Adipose tissue (tissue), 3 donors: ENCODE measurements around the gene RPP30. TPM values are rescaled to one million over a fixed set of nuclear protein-coding genes. Genes with fewer than 3 reads are reported as not detected.

Source experiments
- H3K27ac ChIP-seq: one replicate; pipeline ENCODE4 v1.5.1; 2013; ENCODE audit warnings: low read depth, low read length
- WGBS, 3 donors: extraction: QIAGEN DNeasy Blood & Tissue Kit; methylation state at CpG; one replicate each; pipeline ENCODE4 v1.1.7; 2013; 5-methylcytosine and 5-hydroxymethylcytosine counted together
- polyA plus RNA-seq, 3 donors: library from polyadenylated mRNA; stranded (reverse); fragments of 200-250 nt; gene quantifications; one replicate each; pipeline ENCODE4 v1.2.3, GENCODE V29; 2013
- donor health status: healthy with polysubstance abuse.
- donor health status: Bipolar disorder and iron deficiency.
- donor health status: healthy.

The RPP30 gene
- polyA plus RNA-seq, result 10 to 100 TPM; 12.5 to 28.8 (median 21.9) TPM

DNA sequence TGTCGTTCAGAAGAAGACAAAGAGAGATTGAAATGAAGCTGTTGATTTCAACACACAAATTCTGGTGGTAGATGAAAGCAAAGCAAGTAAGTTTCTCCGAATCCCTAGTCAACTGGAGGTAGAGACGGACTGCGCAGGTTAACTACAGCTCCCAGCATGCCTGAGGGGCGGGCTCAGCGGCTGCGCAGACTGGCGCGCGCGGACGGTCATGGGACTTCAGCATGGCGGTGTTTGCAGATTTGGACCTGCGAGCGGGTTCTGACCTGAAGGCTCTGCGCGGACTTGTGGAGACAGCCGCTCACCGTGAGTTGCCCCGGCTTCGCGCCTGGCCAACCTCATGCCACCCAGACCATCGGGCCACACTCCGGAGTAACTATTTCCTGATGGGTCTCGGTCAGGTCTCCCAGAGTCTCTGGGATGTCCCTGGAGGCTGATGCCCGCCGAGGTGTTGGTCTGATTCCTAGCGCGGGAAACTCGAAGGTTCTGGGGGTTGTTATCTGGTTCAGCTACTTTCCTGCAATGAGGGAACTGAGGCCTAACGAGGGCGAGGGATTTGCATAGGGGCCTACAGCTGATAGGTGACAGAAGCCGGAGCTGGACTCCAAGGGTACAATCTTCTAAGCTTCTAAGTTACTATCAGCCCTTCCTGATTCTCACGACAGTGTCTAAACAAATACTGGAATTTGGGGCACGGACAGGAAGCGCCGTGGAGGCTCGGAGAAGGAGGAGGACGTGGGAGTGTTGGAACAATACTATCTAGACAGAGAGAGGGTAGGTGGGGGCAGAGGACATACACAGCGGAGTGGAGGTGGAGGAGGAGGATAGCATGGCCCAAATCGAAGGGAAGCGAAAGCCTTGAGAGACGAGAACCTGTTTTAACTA, at the start of gene RPP30:
RPP30 (plus strand) TSS at position 209 of the 882 bp plus-strand sequence; CDS start at position 222, 13 bp downstream.
- no peak within 1 kb of the TSS for H3K27ac ChIP-seq

DNA sequence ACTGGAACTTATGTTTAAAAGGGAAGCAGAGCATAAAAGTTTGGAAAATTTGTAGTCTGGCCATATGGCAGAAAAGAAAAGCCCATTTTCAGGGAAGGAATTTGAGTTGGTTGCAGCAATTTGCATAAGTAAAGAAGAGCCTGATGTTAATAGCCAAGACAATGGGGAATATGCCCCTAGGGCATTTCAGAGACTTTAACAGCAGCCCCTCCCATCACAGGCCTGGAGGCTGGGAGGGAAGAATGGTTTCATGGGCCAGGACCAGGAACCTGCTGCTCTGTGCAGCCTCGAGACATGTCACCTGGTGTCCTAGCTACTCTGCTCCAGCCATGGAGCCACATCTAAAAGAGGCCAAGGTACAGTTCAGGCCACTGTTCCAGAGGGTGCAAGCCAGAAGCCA, 49.3 kb upstream of the RPP30 start:
- 72 to 76% (median 75%) methylated on average over 1 of the region's 1 CpG for WGBS, 3 donors
- no peak overlapping the region for H3K27ac ChIP-seq

More for the DNA sequence above, at the start of gene RPP30:
- WGBS, 3 donors, result 0% methylated on average over 43 of the region's 43 CpGs

DNA sequence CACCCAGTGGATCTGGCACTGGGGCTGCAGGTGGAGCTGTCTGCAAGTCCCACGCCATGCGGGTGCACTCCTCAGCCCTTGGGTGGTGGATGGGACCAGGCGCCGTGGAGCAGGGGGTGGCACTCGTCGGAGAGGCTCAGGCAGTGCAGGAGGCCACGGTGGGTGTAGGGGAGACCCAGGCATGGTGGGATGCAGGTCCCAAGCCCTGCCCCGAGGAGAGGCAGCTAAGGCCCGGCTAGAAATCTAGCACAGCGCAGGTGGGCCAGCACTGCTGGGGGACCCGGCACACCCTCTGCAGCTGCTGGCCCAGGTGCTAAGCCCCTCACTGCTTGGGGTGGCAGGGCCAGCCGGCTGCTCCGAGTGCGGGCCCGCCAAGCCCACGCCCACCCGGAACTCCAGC, 39.7 kb upstream of the RPP30 start:
- 90 to 95% (median 92%) methylated on average over 11 to 17 of the region's 17 CpGs for WGBS, 3 donors
- no peak overlapping the region for H3K27ac ChIP-seq

DNA sequence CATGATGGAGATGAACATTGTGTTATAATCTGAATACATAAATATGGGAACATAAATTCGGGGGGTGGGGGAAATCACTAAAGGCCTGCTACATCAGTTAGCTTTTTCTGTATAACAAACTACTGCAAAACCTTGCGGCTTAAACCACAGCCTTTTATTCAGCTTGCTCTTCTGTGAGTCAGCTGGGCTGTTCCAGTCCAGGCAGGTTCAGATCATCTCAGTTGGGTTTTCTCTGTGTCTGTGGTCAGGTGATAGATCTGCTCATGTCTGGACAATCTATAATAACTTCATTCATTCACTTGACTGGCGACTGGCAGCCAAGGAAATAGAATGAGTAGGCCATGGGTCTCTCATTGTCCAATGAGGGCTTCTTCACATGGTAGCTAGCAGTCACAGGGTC, 37.4 kb upstream of the RPP30 start:
- H3K27ac ChIP-seq, result no peak overlapping the region
- 73 to 85% (median 84%) methylated on average over 3 of the region's 3 CpGs for WGBS, 3 donors

DNA sequence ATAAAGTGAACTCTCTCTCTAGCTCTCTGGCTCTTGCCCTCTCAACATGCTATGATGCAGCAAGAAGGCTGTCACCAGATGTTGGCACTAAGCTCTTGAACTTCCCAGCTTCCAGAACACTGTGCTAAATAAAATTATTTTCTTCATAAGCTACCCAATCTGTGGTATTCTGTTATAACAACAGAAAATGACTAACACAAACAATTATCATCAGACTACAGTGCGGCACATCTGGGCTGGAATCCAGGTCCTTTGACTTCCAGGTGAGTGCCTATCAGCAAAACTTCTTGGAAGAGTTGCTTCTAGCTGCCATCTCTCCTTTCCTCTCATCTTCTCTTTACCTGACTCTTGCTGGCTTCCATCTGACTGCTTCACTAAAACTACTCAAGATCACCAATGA, 34.3 kb upstream of the RPP30 start:
- no peak overlapping the region for H3K27ac ChIP-seq
- WGBS, 3 donors, result 86 to 92% (median 91%) methylated on average over 1 of the region's 1 CpG

DNA sequence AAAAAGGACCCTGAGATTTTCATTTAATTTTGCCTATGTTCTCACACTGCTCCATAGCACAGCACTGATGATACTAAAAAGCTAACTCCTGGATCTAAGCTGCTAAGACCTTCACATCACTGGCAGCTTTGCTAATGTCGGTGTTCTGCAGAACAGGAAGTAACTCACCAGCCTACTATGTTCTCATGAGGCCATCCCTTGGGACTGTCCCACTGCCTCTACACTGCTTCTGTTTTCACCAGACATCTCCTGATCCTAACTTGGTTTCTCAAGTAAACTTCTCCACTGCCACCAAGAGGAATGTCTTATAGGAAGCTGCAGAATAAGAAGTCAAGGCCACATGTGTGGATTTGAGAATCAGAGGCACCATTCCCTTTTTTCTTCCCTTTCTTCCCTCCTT, 29.0 kb upstream of the RPP30 start:
- H3K27ac ChIP-seq, result no peak overlapping the region
- 75 to 78% (median 76%) methylated on average over 1 of the region's 1 CpG for WGBS, 3 donors

DNA sequence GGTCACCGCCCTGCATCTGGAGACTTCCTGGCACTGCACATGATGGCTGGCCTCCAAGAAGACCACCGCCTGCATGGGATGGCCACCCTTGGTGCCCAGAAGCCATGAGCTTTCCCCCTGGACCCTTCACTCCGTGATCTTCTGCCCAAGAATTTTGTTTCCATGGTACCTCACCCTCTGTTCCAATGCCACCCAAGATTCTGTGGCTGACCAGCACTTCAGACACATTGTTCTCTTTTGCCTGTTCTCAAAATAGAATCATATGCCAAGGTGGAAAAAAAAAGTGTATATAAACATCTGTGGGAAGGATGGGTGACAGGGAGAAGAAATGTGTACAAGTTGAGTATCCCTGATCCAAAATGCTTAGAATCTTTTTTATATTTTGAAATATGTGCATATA, 26.0 kb upstream of the RPP30 start:
- WGBS, 3 donors, result 65 to 85% (median 69%) methylated on average over 3 of the region's 3 CpGs

DNA sequence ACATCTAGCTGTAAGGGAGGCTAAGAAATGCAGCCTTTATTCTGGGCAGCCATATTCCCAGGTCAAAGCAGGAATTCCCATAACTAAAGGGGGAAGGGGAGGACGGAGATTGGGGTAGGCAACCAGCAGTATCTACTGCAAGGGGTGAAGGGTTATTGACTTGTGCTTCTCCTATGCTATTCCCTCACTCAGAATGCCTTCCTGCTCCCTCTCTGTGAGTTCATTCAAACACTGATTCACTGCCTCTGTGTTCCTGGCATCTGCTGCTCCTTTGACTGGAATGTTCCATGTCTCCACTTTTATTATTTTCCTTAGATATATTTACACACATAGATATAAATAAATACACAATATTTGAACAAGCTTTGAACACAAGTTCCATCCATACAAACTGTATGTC, 25.0 kb upstream of the RPP30 start:
- H3K27ac ChIP-seq, result no peak overlapping the region
- WGBS, 3 donors, result 64 to 76% (median 64%) methylated on average over 1 of the region's 1 CpG

More for the DNA sequence above, 26.0 kb upstream of the RPP30 start:
- no peak overlapping the region for H3K27ac ChIP-seq

DNA sequence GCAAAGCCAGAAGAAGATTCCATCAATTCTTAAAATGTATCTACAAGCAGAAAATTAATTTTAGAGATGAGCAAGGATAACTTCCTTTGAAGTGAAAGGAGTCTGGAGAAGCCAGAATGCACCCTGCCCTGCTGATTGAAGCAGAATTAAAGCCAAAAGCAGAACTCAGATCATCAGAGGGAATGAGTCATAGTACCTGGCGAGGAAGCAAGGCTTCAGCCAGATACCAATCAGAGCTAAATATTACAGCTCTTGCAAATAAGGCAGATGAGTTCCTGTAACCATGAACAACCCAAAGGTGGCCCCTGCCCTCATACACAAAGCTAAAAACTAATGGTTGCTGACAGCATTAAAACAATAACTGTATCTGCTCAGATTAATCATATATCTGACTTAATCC, 24.3 kb upstream of the RPP30 start:
- H3K27ac ChIP-seq, result no peak overlapping the region
- WGBS, 3 donors, result 4 to 9% (median 5%) methylated on average over 1 of the region's 1 CpG

DNA sequence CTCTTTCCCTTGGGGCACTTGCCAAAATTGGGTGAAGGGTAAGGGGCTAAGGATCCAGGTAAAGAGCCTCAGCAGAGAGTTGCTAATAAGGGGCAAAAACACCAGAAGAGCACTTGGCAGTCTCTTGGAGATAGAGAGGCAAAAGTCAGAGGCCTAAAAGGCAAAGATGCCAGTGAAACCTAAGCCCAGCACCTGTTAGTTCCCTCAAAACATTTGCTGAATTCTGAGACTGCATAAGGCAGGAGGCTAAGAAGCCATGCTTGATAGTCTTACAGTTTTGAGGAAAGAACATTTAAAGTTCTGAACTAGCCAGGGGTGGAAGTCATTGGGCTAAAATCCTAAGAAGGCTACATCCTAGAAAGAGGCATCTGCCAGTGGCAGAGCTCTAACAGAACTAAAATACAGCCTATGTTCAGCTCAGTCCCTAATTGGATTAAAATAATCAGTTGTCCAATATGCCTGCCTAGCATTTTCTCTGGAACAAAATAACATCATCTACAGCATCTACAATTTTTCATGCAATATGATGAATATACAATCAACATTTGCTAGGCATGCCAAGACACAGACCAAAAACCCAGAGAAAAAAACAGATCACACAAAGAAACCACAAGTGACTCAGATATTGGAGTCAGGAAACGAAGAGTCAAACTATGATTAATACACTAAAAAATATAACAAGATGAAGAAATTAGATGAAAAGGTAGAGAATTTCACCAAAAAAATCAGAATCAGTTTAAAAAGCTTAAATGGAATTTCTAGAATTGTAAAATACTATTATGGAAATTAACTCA, 21.6 kb upstream of the RPP30 start:
- 79 to 90% (median 83%) methylated on average over 1 of the region's 1 CpG for WGBS, 3 donors
- H3K27ac ChIP-seq, result no peak overlapping the region

DNA sequence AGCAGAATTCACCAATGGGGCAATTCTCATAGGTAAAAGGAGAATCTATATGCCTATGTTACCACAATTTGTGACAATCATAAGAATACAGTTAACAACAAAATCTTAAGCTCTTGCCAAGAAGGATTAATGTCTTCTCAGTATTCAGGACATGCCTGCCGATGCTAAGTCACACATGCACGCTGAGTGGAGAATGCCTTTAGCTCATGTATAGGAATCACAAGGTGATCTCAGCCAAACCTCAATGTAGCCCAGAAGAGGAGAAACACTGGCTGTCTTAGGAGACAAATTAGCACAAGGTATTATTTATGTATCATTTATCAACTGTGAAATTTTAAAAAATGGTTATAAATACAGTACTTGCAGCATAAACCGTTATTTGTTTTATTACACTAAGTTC, 16.6 kb upstream of the RPP30 start:
- H3K27ac ChIP-seq, result no peak overlapping the region
- 81 to 89% (median 85%) methylated on average over 3 of the region's 3 CpGs for WGBS, 3 donors

DNA sequence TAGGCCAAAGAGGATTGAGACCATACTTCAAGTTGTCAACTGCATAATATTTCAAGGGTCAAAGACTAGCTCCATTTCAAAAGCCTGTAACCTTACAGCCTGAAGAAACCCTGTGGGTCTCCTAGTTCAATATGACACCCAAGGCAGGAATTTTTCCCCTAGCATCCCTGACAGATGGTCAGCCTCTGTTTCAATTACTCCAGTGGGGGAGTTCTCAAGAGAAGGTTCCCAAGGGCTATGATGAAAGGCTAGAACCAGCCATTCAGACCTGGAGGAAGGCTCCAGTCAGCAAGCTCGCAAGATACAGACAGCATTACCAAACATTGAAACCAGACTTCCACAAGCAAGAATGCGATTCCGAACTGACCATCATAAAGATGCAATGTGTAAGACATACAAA, 15.5 kb upstream of the RPP30 start:
- 92 to 96% (median 93%) methylated on average over 3 of the region's 3 CpGs for WGBS, 3 donors
- H3K27ac ChIP-seq, result no peak overlapping the region

DNA sequence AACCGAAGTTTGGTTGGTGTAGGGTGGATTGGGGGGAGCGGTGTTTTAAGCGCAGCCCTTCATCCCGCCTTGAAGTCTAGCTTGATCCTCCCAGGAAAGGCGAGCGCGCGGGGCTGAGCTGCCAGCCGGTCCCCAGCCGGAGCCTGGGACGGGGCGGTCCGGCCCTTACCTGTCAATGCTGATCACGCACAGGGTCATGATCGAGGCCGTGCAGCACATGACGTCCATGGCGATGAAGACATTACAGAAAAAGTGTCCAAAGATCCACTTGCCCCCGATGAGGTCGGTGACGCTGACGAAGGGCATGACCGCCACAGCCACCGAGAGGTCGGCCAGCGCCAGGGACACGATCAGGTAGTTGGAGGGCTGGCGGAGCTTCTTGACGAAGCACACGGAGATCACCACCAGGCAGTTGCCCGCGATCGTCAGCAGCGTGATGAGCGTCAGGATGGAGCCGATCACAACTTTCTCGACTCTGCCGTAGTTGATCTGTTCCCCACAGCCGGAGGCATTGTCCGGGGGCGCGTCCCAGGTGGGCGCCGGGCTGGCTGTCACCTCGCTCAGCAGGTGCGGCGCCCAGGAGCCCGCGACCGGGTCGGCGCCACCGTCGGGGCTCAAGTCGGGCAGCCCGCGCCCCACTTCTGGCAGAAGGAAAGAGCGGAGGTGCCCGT, 14.7 kb upstream of the RPP30 start:
- WGBS, 3 donors, result 6 to 9% (median 7%) methylated on average over 56 to 59 of the region's 59 CpGs
- no peak overlapping the region for H3K27ac ChIP-seq

DNA sequence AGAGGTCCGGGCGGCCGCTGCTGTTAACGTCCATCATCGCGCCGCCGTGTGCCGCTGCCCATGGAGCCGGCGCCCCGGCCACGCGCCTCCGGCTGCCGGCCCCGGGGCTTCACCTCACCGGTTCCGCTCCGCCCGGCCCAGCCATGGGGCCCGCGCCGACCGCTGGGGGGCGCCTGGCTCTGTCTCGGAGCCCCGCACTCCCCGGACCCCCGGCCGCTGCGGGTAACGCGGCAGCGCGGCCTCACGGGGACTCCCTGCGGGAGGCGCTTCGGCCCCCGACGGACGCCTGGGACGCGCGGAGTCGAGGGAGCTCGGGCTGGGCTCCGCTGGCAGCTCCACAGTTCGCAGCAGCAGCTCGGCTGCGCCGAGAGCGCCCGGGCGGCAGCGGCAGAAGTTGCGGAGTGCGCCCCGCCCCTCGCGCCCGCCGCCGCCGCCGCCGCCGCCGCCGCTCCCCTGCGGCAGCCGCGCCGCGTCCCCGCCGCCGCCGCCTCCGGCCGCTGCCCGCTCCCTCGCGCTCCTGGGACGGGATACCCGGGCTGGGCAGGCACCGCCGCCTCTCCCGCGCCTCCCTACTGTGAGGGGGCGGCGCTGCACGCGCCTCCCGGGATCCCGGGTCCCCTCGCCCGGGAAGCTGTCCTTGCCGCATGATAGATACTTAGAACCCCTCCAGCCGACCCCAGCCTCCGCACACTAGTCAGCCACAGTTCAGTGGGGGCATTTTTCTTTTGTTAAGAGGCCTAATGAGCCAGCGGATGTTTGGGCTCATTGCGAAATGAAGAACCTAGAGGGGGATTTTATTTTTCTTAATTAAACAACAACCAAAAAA, 13.9 kb upstream of the RPP30 start, which contains the start of gene HTR7:
HTR7 (minus strand) TSS at position 405 of the 826 bp plus-strand sequence; CDS start at position 37, 368 bp downstream.
- 0 to 1% (median 1%) methylated on average over 48 to 104 of the region's 104 CpGs for WGBS, 3 donors
- no peak within 1 kb of the TSS for H3K27ac ChIP-seq

DNA sequence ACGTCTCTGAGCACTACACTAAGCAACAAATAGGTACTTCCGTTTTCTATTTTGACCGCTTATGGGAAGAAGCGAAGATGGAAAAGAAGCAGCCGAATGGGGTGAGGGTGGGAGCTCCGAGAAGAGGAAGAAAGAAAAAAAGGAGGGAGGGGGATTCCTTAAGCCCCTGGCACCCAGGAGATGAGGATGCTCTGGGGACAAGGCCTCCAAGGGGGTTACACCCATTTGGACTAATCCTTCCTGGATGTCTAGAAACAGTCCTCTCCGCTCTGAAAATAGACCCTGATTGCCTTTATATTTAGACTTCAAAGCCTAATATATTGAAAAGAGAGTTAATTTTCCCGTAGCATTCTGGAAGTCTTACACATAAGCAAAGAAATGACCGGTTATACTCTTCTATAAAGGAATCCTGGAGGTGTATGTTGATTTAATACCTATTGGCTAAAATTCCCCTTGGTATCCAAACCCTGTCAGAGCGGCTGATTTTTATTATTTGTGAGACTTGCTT, 13.3 kb upstream of the RPP30 start:
- H3K27ac ChIP-seq, result no peak overlapping the region
- 33 to 45% (median 36%) methylated on average over 10 of the region's 10 CpGs for WGBS, 3 donors

DNA sequence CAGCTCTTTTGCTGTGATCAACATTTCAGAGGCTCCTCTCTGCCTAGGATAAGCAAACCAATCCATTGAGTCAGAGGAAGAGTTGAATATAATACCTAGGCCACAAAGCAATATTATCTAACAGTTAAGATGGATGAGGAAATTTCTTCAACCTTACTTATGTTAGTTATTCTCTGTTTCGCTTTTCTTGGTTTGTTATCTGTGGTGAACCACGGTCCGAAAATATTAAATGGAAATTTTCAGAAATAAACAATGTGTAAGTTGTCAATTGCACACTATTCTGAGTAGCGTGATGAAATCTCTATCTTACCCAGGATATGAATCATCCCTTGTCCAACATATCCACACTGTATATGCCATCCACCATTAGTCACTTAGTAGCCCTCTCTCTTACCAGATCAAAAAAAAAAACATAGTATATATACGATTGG, 12.4 kb upstream of the RPP30 start:
- H3K27ac ChIP-seq, result no peak overlapping the region
- WGBS, 3 donors, result 73 to 83% (median 74%) methylated on average over 5 of the region's 5 CpGs

DNA sequence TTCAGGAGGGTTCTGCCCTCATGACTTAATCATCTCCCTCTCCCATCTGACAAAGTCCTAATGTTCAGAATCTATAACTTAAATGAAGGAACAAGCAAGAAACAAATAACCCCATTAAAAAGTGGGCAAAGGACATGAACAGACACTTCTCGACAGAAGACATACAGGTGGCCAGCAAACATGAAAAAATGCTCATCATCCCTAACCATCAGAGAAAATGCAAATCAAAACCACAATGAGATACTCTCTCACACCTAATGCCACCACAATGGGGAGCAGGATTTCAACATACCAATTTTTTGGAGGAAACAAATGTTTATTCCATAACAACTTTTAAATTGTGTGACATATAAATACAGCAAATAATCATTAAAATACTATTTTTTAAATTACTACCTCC, 11.0 kb upstream of the RPP30 start:
- WGBS, 3 donors, result 65 to 91% (median 85%) methylated on average over 1 of the region's 1 CpG
- H3K27ac ChIP-seq, result no peak overlapping the region
